Airway epithelial cell (primary cell): ENCODE measurements around the gene ASPHD1. TPM values are rescaled to one million over a fixed set of nuclear protein-coding genes. Genes with fewer than 3 reads are reported as not detected.

Experiments used
- total RNA-seq: library from RNA; depleted of rRNA; stranded (reverse); fragments of >200 nt; gene quantifications from 2 replicates; pipeline ENCODE4 v1.2.3, GENCODE V29; 2015

Gene ASPHD1
- 5.4 and 9.3 TPM in 2 replicates for total RNA-seq

GRCh38 chr16:29900102-29900887 lies at the start of gene ASPHD1:
TSS of gene ASPHD1 (plus strand) at chr16:29900488. CDS start at chr16:29900972, 484 bp downstream.

GRCh38 chr16:29862884-29863668 lies 37.2 kb upstream of the ASPHD1 start, which contains the start of gene CDIPT:
TSS of gene CDIPT (minus strand) at chr16:29863226. CDS start at chr16:29862857, 369 bp downstream.

GRCh38 chr16:29899516-29900101 lies 679 bp upstream of the ASPHD1 start, which contains the start of gene SEZ6L2:
TSS of gene SEZ6L2 (minus strand) at chr16:29899550. CDS start at chr16:29899019, 531 bp downstream.

GRCh38 chr16:29925781-29926710 lies 25.8 kb downstream of the ASPHD1 start, which contains the start of gene KCTD13:
TSS of gene KCTD13 (minus strand) at chr16:29926226. CDS start at chr16:29926033, 193 bp downstream.

Other genes with a start within 250 kb of the ASPHD1 start
- gene SPN, start 237.2 kb upstream of the ASPHD1 start, total RNA-seq: not detected in 2 replicates
- 1.2 and 2.7 TPM in 2 replicates for gene QPRT, start 221.3 kb upstream of the ASPHD1 start, total RNA-seq
- not detected in 2 replicates for gene C16orf54, start 154.5 kb upstream of the ASPHD1 start, total RNA-seq
- gene ZG16, start 122.2 kb upstream of the ASPHD1 start, total RNA-seq: not detected in 2 replicates
- 51.3 and 68.9 TPM in 2 replicates for gene KIF22, start 109.7 kb upstream of the ASPHD1 start, total RNA-seq
- gene MAZ, start 94.0 kb upstream of the ASPHD1 start, total RNA-seq: 160 and 240 TPM in 2 replicates
- gene PRRT2, start 88.3 kb upstream of the ASPHD1 start, total RNA-seq: not detected in 2 replicates
- 49.9 and 54.9 TPM in 2 replicates for gene PAGR1, start 84.3 kb upstream of the ASPHD1 start, total RNA-seq
- gene MVP, start 80.0 kb upstream of the ASPHD1 start, total RNA-seq: 91.0 and 99.4 TPM in 2 replicates
- 56.8 and 68.1 TPM in 2 replicates for gene CDIPT, start 37.3 kb upstream of the ASPHD1 start, total RNA-seq
- 9.9 and 11.2 TPM in 2 replicates for gene SEZ6L2, start 938 bp upstream of the ASPHD1 start, total RNA-seq
- gene KCTD13, start 25.7 kb downstream of the ASPHD1 start, total RNA-seq: 9.0 and 11.5 TPM in 2 replicates
- 86.8 and 109 TPM in 2 replicates for gene TMEM219, start 61.6 kb downstream of the ASPHD1 start, total RNA-seq
- gene TAOK2, start 73.4 kb downstream of the ASPHD1 start, total RNA-seq: 37.1 and 37.2 TPM in 2 replicates
- 7.5 and 8.9 TPM in 2 replicates for gene HIRIP3, start 95.1 kb downstream of the ASPHD1 start, total RNA-seq
- gene INO80E, start 95.8 kb downstream of the ASPHD1 start, total RNA-seq: 49.0 and 66.1 TPM in 2 replicates
- gene DOC2A, start 110.5 kb downstream of the ASPHD1 start, total RNA-seq: 0.71 TPM in 1 of 2 replicates, not detected in the other
- not detected in 2 replicates for gene C16orf92, start 122.7 kb downstream of the ASPHD1 start, total RNA-seq
- 0.14 TPM in 1 of 2 replicates, not detected in the other for gene TLCD3B, start 130.8 kb downstream of the ASPHD1 start, total RNA-seq
- 2,269 and 2,487 TPM in 2 replicates for gene ALDOA, start 165.3 kb downstream of the ASPHD1 start, total RNA-seq
- gene PPP4C, start 175.5 kb downstream of the ASPHD1 start, total RNA-seq: 87.6 and 119 TPM in 2 replicates
- gene TBX6, start 191.4 kb downstream of the ASPHD1 start, total RNA-seq: 1.2 and 3.3 TPM in 2 replicates
- gene YPEL3, start 195.7 kb downstream of the ASPHD1 start, total RNA-seq: 16.1 and 21.9 TPM in 2 replicates
- 4.4 and 7.9 TPM in 2 replicates for gene GDPD3, start 213.0 kb downstream of the ASPHD1 start, total RNA-seq
- gene MAPK3, start 222.7 kb downstream of the ASPHD1 start, total RNA-seq: 62.0 and 62.1 TPM in 2 replicates